ENCODE data around the gene TENM3.

The TENM3 gene

DNA sequence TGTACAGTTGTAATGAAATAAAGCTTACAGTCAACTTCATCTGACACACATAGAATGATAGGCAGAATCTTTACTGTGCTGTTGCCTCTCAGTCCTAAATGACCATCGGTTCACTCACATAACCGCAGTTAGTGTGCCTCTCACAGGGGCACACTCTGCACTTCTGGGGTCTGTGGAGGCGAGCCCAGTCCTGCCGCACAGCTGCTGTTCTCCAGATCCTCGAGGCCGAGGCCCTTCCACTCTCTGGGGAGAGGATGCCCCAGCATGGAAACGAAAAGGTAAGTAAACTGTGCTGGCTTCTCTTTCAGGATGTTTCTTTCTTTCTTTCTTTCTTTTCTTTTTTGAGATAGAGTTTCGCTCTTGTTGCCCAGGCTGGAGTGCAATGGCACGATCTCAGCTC is 586.0 kb downstream of the TENM3 start:
- DNase-seq: no peak

DNA sequence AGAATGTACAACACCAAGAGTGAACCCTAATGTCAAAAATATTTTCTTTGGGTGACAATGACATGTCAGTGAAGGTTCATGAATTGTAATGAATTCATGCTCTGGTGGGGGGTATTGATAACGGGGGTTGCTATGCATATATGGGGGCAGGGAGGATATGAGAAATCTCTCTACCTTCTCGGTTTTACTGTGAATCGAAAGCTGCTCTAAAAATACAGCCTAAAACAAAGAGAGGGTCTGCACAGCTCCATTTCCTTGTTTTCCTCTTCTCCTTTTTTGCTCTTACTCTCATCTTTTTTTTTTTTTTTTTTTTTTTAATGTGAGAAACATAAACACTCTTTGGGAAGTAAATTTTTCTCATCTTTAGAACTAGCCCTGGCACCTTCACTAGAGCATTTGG is 588.2 kb downstream of the TENM3 start:
- no peak for DNase-seq

DNA sequence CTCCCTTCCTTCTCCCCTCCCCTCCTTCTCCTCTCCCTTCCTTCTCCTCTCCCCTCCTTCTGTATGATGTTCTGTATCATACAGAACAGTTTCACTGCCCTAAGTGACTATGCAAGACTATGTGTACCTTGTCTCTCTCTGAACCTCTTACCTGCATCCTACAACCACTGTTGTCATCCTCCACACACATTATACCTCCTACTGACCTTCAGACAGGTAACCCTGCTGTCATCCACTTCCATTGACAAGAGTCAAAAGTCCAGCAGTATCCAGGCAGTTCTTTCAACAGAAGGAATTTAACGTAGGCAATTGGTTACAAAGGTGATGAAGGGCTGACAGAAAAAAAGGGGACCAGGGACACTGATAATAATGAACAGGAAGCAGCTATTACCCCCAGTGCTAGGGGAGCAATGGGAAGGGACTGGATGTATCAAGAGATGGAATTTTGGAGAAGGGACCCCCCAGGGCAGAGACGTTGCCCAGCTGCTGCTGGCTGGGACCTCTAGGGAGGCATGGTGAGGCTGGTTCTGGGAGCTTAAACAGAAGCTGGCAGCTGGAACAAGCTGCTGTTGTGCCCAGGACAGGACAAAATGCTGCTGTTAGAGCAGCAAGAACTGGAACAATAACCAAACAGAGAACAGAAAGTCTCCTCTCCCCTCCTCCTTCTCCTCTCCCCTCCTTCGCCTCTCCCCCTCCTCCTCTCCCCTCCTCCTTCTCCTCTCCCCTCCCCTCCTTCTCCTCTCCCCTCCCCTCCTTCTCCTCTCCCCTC is 589.3 kb downstream of the TENM3 start:
- DNase-seq: no peak

DNA sequence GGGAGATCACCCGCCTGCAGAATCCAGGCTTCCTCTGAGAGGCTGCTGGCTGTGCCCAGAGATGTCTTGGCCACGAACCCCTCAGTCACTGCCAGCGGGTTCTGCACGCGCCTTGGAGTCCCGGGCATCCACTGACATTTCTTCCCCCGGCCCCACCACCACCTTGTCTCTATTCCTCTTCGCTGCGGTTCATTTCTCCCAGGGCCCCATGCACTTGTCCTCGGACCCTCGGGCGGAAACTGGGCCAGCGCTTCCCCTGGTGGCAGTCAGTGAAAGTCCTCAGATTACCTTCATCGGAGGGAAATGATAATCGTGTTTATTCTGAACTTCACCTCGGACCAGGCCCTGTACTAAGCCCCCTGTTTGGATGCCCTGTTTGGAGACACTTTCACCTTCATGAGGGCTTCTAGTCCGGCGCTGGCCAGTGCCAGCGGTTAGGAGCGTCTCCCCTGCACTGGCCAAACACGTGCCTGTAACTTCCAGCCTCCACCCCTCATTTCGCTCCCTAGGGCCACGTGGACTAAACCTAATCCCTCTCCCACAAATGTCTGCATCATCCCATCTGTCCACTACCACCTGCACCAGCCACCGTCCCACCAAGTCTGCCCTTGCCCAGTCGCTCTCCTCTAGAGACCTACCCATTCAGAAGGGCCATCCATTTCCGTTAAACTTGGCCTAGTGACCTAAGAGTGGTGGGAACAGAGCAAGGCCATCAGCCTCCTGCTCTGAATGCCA is 592.0 kb downstream of the TENM3 start:
- DNase-seq: no peak

GRCh38 chr4:182837831-182838230 is 594.6 kb downstream of the TENM3 start:
- no peak for DNase-seq

DNA sequence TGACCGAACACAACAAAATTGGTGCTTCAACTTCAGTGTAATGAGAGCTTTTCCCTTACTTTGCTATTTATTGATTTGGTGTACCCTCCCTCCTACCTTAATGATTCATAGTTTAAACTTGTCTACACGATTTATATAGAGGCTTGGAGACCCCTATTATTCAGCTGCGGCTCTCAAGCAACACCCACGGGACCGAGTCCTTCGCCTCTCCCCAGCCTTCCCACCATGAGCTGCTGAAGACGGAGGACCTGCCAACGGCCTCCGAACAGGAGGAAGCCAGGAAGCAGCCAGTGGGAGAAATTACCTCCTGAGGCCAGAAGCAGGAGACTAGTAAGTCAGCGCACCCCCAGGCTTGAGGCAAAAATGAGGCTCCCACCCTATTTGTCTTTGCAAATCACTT is 595.3 kb downstream of the TENM3 start:
- DNase-seq: no peak

- no peak for DNase-seq
Measured at GRCh38 chr4:182839256-182839655, 596.1 kb downstream of the TENM3 start.

GRCh38 chr4:182840108-182840507 is 596.9 kb downstream of the TENM3 start:
- no peak for DNase-seq

GRCh38 chr4:182842104-182842600 is 599.0 kb downstream of the TENM3 start:
- no peak for DNase-seq

GRCh38 chr4:182842759-182843390 is 599.7 kb downstream of the TENM3 start:
- no peak for DNase-seq

- DNase-seq: no peak
Measured at GRCh38 chr4:182843808-182844325, 600.7 kb downstream of the TENM3 start.

DNA sequence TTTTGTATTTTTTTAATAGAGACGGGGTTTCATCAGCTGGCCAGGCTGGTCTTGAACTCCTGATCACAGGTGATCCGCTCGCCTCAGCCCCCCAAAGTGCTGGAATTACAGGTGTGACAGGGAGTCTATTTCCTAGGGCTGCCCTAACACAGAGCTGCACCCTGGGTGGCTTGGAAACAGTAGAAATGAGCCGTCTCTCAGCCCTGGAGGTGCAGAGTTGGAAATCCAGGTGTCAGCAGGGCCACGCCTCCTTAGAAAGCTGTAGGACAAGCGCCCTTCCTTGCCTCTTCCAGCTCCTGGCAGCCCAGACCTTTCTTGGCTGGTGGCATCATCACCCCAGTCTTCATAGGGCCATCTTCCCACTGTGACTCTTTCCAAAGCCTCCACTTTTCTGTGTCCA is 602.4 kb downstream of the TENM3 start:
- peak; percentile 8 for DNase-seq

- DNase-seq: no peak
Measured at GRCh38 chr4:182846036-182846435, 602.8 kb downstream of the TENM3 start.

DNA sequence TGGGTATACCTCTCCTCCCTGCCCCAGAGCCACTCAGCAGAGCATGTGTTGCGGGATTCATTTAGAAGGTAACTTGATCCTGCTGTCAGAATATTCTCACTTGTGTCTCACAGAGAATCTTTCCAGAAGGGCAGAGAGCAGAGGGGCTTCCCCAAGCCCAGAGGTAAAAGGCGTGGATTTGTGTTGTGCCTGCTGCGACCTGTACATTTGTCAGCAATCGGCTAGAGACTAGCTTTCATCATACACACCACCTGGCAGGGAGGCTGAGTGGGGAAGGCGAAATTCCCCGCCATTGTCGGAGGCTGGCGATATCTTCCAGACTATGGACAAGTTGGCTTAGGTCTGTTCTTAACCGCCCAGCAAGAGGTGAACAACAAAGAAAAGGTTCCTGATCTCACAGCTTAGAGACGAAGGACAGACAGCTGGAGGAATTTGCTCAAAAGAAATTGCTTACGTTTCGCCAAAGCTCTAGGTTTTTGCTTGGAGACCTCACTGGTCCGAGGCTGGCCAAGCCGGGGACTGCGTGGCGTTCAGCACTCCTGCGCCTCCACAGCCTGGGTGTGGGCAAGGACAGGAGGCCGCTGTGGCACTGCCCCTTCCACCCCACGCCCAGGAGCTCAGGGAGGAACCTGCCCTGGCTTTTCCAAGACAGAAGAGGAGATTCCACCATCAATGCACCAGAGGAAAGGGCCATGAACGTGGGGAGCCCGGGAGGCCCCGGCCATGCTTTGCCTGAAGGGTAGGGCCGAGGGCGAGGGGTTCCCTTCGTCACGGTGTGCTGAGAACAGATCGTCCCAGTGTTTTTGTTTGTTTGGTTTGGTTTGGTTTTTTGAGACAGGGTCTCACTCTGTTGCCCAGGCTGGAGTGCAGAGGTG is 604.6 kb downstream of the TENM3 start:
- peak; percentile 19 for DNase-seq

GRCh38 chr4:182848685-182849084 is 605.5 kb downstream of the TENM3 start:
- DNase-seq: no peak

Data from activated CD4-positive, CD25-positive, alpha-beta regulatory T cell treated with anti-CD3 and anti-CD28 coated beads, Interleukin-2, amount 50 U/mL, for 72 hours (primary cell).